Progenitor cell of endocrine pancreas (in vitro differentiated cells): ENCODE results near the gene CHD5. TPM values are rescaled to one million over a fixed set of nuclear protein-coding genes. Genes with fewer than 3 reads are reported as not detected.

Experiments
- DNase-seq: peaks from one replicate; pipeline ENCODE4 v3.0.0; 2021; ENCODE audit warnings: low spot score; ENCODE audit not compliant: unreplicated experiment
- H3K27ac Mint-ChIP-seq: 2 replicates; pipeline ENCODE4 v1.8.0; 2021; ENCODE audit warnings: mild to moderate bottlenecking, moderate library complexity, mixed read lengths
- H3K27me3 Mint-ChIP-seq: 2 replicates; pipeline ENCODE4 v1.8.0; 2021; ENCODE audit warnings: mixed read lengths
- H3K36me3 Mint-ChIP-seq: 2 replicates; pipeline ENCODE4 v1.8.0; 2022; ENCODE audit warnings: mixed read lengths; ENCODE audit not compliant: insufficient read depth
- H3K4me1 Mint-ChIP-seq: 2 replicates; pipeline ENCODE4 v1.8.0; 2021; ENCODE audit warnings: low read depth, mixed read lengths
- H3K4me3 Mint-ChIP-seq: 2 replicates; pipeline ENCODE4 v1.8.0; 2021; ENCODE audit warnings: low read depth, mild to moderate bottlenecking, moderate library complexity, mixed read lengths
- H3K9me3 Mint-ChIP-seq: 2 replicates; pipeline ENCODE4 v1.8.0; 2021; ENCODE audit warnings: low read depth, mixed read lengths
- CTCF ChIP-seq: fragments of 200-600 bp; sonication (generic); IDR thresholded peaks from one replicate; pipeline ENCODE4 v1.5.0; 2021; ENCODE audit warnings: antibody characterized with exemption, mild to moderate bottlenecking; ENCODE audit not compliant: unreplicated experiment
- total RNA-seq: library from RNA; stranded (reverse); gene quantifications from 2 replicates; pipeline ENCODE4 v1.2.1, GENCODE V29; 2021

CHD5 gene
- total RNA-seq, 1 donor from 2014 or later = 0.77 TPM

- Mint-ChIP-seq H3K4me3 (no peak overlapping the region), H3K9me3 (no peaks in the 10 kb centered on the region), H3K27ac (no peak overlapping the region), H3K27me3 (peaks cover 44% of the 10 kb centered on the region), H3K36me3 (no peaks in the 10 kb centered on the region), H3K4me1 (no peaks in the 10 kb centered on the region)
- no peak for DNase-seq
- TF ChIP-seq CTCF = no peak
Observed at GRCh38 chr1:6163191-6163972, 16.7 kb downstream of the CHD5 start.

GRCh38 chr1:6162773-6163172, 17.3 kb downstream of the CHD5 start:
- Mint-ChIP-seq H3K9me3 (no peaks in the 10 kb centered on the region), H3K27ac (no peak overlapping the region), H3K36me3 (no peaks in the 10 kb centered on the region), H3K27me3 (peaks cover 45% of the 10 kb centered on the region), H3K4me3 (no peak overlapping the region), H3K4me1 (peaks cover 1% of the 10 kb centered on the region)
- no peak for DNase-seq
- peak; percentile 18 for TF ChIP-seq CTCF

GRCh38 chr1:6162341-6162740, 17.8 kb downstream of the CHD5 start:
- Mint-ChIP-seq H3K36me3 (no peaks in the 10 kb centered on the region), H3K4me3 (no peak overlapping the region), H3K27ac (no peak overlapping the region), H3K9me3 (no peaks in the 10 kb centered on the region), H3K27me3 (peaks cover 45% of the 10 kb centered on the region), H3K4me1 (peaks cover 2% of the 10 kb centered on the region)
- DNase-seq = no peak
- TF ChIP-seq CTCF = no peak

GRCh38 chr1:6158181-6158580, 21.9 kb downstream of the CHD5 start:
- no peaks in the 10 kb centered on the region for H3K9me3 Mint-ChIP-seq
- H3K4me1 Mint-ChIP-seq = peaks cover 2% of the 10 kb centered on the region
- H3K27ac Mint-ChIP-seq = no peak overlapping the region
- no peak for DNase-seq
- peaks cover 29% of the 10 kb centered on the region for H3K27me3 Mint-ChIP-seq
- no peak overlapping the region for H3K4me3 Mint-ChIP-seq
- TF ChIP-seq CTCF = no peak
- no peaks in the 10 kb centered on the region for H3K36me3 Mint-ChIP-seq

GRCh38 chr1:6157528-6158174, 22.5 kb downstream of the CHD5 start:
- Mint-ChIP-seq H3K36me3 (no peaks in the 10 kb centered on the region), H3K27ac (no peak overlapping the region), H3K27me3 (peaks cover 30% of the 10 kb centered on the region), H3K9me3 (no peaks in the 10 kb centered on the region), H3K4me1 (peaks cover 2% of the 10 kb centered on the region), H3K4me3 (no peak overlapping the region)
- no peak for DNase-seq
- no peak for TF ChIP-seq CTCF
